SU-DHL-6 (cell line): ENCODE results near the gene MTREX.

Experiments
- H2AFZ ChIP-seq: fragments of 200-600 bp; sonication (generic); 2 replicates; pipeline ENCODE4 v1.6.1; 2014; ENCODE audit warnings: low read depth, mild to moderate bottlenecking, moderate library complexity, mixed read lengths, antibody characterized with exemption, low read length; ENCODE audit not compliant: severe bottlenecking
- H3F3A ChIP-seq: fragments of 200-600 bp; shearing (Covaris generic); 2 replicates; pipeline ENCODE4 v1.6.0; 2016; ENCODE audit warnings: antibody characterized with exemption, mild to moderate bottlenecking; ENCODE audit not compliant: insufficient read depth
- H3K27ac ChIP-seq: fragments of 200-600 bp; sonication (generic); 2 replicates; pipeline ENCODE4 v1.5.1; 2016; ENCODE audit warnings: low read depth, mild to moderate bottlenecking, low read length, moderate library complexity, mixed read lengths
- H3K27me3 ChIP-seq: fragments of 200-600 bp; sonication (generic), shearing (Covaris generic); 2 replicates; pipeline ENCODE4 v1.6.0; 2014; ENCODE audit warnings: mild to moderate bottlenecking, low read length
- H3K36me3 ChIP-seq: fragments of 200-600 bp; sonication (generic); 2 replicates; pipeline ENCODE4 v1.6.1; 2014; ENCODE audit warnings: mild to moderate bottlenecking, low read length, mixed read lengths
- H3K4me2 ChIP-seq: fragments of 300-600, 200-600 bp; shearing (Covaris generic), sonication (generic); 2 replicates; pipeline ENCODE4 v1.6.0; 2014; ENCODE audit warnings: low read length, low read depth, mild to moderate bottlenecking; ENCODE audit not compliant: poor library complexity, severe bottlenecking
- H3K4me3 ChIP-seq: fragments of 200-600 bp; sonication (generic); 2 replicates; pipeline ENCODE4 v1.5.1; 2014; ENCODE audit warnings: antibody characterized with exemption, low read length, mild to moderate bottlenecking, mixed read lengths; ENCODE audit not compliant: insufficient read depth, poor library complexity, severe bottlenecking
- H3K79me2 ChIP-seq: fragments of 200-600 bp; sonication (generic); 2 replicates; pipeline ENCODE4 v1.6.1; 2014; ENCODE audit warnings: mild to moderate bottlenecking, low read length, moderate library complexity; ENCODE audit not compliant: insufficient read depth
- H3K9ac ChIP-seq: fragments of 200-600 bp; sonication (generic); 2 replicates; pipeline ENCODE4 v1.7.0; 2014; ENCODE audit warnings: mild to moderate bottlenecking, low read length
- H3K9me2 ChIP-seq: fragments of 200-600 bp; sonication (generic); replicated peaks from 2 replicates; pipeline ENCODE4 v1.6.1; 2014; ENCODE audit warnings: low read length; ENCODE audit not compliant: insufficient read depth
- H3K9me3 ChIP-seq: fragments of 200-600 bp; sonication (generic); 2 replicates; pipeline ENCODE4 v1.6.1; 2014; ENCODE audit warnings: low read length, mixed read lengths; ENCODE audit not compliant: insufficient read depth
- H4K20me1 ChIP-seq: fragments of 200-600 bp; sonication (generic); 2 replicates; pipeline ENCODE4 v1.6.1; 2014; ENCODE audit warnings: low read depth, mild to moderate bottlenecking, antibody characterized with exemption, low read length, moderate library complexity, mixed read lengths
- EZH2phosphoT487 ChIP-seq: fragments of 200-600 bp; sonication (generic), shearing (Covaris generic); conservative IDR thresholded peaks from 2 replicates; pipeline ENCODE4 v1.6.1; 2018; ENCODE audit warnings: mild to moderate bottlenecking, antibody characterized with exemption, low read length, moderate library complexity, mixed read lengths
- TF ChIP-seq, protein P1 (sequence below): fragments of 200-600 bp; sonication (generic); IDR thresholded peaks from one replicate; pipeline ENCODE4 v1.5.1; 2017; ENCODE audit warnings: antibody characterized with exemption, mild to moderate bottlenecking, low read length, moderate library complexity; ENCODE audit not compliant: insufficient read depth, poor library complexity, severe bottlenecking

MTREX gene

DNA sequence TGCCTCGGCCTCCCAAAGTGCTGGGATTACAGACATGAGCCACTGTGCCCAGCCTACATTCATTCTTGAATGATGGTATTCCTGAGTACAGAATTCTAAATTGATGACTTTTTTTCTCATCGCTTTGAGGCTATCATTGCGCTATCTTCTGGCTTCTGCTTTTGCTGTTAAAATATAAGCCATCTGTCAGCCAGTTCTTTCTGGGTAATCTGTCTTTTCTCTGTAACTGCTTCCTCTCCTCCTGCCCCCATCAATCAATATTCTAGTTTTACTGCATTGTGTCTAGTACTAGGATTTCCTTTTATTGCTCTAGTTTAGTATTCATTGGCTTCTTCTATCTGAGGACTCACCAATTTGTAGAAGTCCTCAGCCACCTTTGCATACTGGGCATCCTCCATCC is 138.0 kb downstream of the MTREX start:
- Histone ChIP-seq H2AFZ (no peak overlapping the region), H3K36me3 (no peaks in the 10 kb centered on the region), H3K9me3 (no peaks in the 10 kb centered on the region), H3K4me2 (no peak overlapping the region), H4K20me1 (no peaks in the 10 kb centered on the region), H3K4me3 (no peak overlapping the region), H3K79me2 (no peaks in the 10 kb centered on the region), H3F3A (peaks cover 12% of the 10 kb centered on the region; the same call in 1 of the 2 replicates), H3K9me2 (no peaks in the 10 kb centered on the region), H3K27me3 (no peaks in the 10 kb centered on the region), H3K9ac (no peak overlapping the region), H3K27ac (no peak overlapping the region)
- no peak for TF ChIP-seq EZH2phosphoT487
- TF ChIP-seq, protein P1, sequence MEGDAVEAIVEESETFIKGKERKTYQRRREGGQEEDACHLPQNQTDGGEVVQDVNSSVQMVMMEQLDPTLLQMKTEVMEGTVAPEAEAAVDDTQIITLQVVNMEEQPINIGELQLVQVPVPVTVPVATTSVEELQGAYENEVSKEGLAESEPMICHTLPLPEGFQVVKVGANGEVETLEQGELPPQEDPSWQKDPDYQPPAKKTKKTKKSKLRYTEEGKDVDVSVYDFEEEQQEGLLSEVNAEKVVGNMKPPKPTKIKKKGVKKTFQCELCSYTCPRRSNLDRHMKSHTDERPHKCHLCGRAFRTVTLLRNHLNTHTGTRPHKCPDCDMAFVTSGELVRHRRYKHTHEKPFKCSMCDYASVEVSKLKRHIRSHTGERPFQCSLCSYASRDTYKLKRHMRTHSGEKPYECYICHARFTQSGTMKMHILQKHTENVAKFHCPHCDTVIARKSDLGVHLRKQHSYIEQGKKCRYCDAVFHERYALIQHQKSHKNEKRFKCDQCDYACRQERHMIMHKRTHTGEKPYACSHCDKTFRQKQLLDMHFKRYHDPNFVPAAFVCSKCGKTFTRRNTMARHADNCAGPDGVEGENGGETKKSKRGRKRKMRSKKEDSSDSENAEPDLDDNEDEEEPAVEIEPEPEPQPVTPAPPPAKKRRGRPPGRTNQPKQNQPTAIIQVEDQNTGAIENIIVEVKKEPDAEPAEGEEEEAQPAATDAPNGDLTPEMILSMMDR: no peak

DNA sequence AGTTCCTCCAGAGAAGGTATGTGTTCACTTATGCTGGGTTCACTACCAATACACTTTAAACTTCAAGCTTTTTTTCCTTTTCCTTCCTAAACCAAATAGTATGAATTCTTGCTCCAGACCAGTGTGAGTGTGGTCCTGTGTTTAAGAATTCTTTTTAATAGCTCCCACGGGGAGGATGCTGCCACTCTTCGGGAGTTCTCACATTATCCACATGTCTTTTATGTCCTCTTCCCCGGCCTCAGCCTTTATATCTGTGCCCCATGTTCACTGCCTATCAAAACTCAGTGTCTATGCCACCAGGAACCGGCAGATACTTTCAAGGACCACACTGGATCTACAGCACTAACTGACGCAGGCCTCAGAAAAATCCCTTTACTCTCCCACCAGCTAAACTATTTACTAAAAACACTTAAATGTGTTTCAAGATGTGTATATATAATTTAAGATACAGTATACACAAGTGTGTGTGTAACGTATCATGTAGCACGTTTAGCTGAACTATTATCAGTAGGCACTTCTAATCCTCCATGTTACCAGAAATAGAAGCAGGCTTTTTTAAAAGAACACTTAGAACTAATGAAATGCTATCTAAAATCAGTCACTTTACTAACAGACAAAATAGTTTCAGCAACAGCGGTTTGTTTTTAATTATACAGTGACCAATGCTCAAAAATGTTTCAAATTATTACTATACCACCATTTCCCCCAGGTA is 139.0 kb downstream of the MTREX start:
- Histone ChIP-seq H2AFZ (no peak overlapping the region), H3K27me3 (no peaks in the 10 kb centered on the region), H3K9me3 (no peaks in the 10 kb centered on the region), H3K27ac (no peak overlapping the region), H3F3A (peaks cover 4% of the 10 kb centered on the region; the same call in 1 of the 2 replicates), H3K9me2 (no peaks in the 10 kb centered on the region), H3K4me3 (no peak overlapping the region), H4K20me1 (no peaks in the 10 kb centered on the region), H3K79me2 (no peaks in the 10 kb centered on the region), H3K36me3 (no peaks in the 10 kb centered on the region), H3K4me2 (no peak overlapping the region), H3K9ac (no peak overlapping the region)
- no peak for TF ChIP-seq EZH2phosphoT487
- TF ChIP-seq, protein P1: no peak

DNA sequence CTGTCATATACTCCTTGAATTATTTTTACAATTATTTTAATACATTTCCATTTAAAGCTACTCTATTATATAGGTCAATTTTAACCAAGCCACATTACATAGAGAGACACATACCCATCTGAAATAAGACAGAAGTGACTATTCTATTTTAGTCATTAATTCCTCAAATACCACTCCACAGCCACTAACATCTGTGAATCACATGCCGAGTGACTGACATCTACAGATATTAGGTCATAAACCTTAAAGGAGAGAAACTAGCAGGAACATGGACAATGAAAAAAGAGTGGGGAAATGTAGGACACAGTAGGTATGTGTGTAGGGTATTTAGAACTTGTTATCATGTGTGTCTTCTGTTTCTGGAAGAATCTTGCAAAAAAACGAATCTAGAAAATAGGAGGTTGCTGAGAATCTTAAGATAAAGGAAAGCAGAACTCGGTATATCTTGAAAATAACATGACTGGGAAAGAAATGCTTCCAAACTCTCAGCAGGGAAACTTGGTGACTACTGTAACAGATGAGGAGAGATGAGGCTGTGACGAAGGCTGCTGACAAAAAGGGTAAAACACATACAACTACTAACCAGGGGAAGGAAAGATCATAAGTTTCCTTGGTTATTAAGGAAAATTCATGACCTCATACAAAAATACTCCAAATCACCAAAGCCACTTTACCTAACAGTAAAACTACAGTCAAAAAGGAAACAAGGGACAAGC is 142.4 kb downstream of the MTREX start:
- H2AFZ ChIP-seq: no peak overlapping the region
- no peak overlapping the region for H3K4me2 ChIP-seq
- H3K36me3 ChIP-seq: no peaks in the 10 kb centered on the region; the same call in 1 of the 2 replicates
- H3K27me3 ChIP-seq: no peaks in the 10 kb centered on the region
- no peak overlapping the region for H3K9ac ChIP-seq
- TF ChIP-seq, protein P1: no peak
- no peak for TF ChIP-seq EZH2phosphoT487
- no peak overlapping the region for H3K4me3 ChIP-seq
- no peaks in the 10 kb centered on the region for H4K20me1 ChIP-seq
- no peaks in the 10 kb centered on the region for H3K9me3 ChIP-seq
- no peaks in the 10 kb centered on the region for H3K79me2 ChIP-seq
- no peaks in the 10 kb centered on the region for H3K9me2 ChIP-seq
- H3F3A ChIP-seq: no peaks in the 10 kb centered on the region; the same call in 1 of the 2 replicates
- no peak overlapping the region for H3K27ac ChIP-seq
